ENCODE measurements around the gene ZNF496.
A peak's percentile ranks its signal among the peaks of the same experiment; 100 is the strongest.
"Not testable (repeated sequence)": the region's sequence is repeated elsewhere in the genome, so short reads cannot be mapped to it uniquely, and the experiment has no call there.

The ZNF496 gene

DNA sequence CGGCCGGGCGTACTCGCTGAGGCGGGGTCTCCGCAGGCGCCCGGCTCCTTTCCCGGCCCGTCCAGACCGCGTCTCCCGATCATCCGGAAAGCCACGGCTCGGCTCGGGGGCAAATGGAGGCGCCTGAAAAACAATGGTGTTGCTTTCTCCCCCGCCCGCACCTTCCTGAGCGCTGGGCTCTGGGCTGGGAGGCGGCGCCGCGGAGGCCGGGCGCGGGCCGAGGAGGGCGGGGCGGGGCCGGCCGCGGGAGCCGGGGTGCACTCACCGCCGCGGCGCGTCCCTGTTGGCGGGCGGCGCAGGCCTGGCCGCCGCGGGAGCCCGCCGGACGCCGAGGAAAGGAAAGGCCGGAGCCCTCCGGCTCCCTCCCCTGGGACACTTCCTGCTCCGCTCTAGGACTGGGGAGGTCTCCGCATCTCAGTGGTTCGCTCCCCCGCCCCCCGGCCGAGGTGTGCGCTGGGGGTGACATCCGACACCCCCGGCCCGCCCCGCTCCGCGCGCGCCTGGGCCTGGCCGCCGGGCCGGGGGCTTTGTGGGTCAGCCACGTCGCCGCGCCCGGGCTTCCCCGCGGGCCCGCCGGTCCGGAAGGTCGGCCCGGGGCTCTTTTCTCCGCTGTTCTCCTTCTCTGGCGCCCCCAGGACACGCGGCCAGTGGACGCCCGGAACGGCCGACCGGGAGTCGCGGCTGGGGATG, at the start of gene ZNF496:
Gene ZNF496 (minus strand): TSS at position 343 of the 690 bp plus-strand sequence. CDS start 2,289 bp downstream, outside the sequence.
- Mint-ChIP-seq H3K27ac (peak within 1 kb of the TSS; percentile 79), H3K4me3 (peak within 1 kb of the TSS; percentile 87), H3K27me3 (no peaks in the 10 kb centered on the region), H3K36me3 (ENCODE audit: low read depth) (peaks cover 27% of the 10 kb centered on the region), H3K4me1 (ENCODE audit: low read depth) (peaks cover 34% of the 10 kb centered on the region), H3K9me3 (no peaks in the 10 kb centered on the region)

DNA sequence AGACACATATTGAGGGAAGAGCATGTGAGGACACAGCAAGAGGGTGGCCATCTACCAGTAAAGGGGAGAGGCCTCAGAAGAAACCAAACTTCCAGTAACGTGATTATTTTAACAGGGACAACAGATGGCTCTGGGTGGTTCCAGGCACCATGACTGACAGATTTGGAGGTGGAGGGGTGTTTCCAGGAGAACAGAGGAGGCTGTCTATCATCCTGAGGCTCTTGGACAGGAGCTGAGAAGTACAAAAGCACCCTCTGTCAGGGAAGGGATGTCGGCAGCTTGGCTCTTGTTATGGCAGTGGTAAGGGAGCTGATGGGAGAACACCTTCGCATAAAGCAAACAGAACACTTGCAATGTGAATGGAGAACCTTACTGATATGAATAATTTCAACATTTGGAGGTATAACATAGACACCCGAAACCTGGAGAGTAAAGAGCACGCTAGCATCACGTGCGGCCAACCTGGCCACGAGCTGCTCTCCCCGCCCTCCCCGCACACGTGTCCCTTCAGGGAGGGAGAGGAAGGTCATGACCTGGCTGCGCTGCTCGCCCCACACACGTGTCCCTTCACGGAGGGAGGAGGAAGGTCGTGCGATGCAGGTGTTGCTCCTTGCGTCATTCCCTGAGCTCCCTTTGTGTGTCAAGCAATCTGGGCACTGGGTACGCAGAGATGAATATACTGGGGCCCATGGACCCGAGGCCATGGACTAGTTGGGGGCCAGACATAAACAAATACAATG, 46.8 kb upstream of the ZNF496 start:
- no peaks in the 10 kb centered on the region for H3K36me3 Mint-ChIP-seq (ENCODE audit: low read depth)
- H3K27ac Mint-ChIP-seq, result no peak overlapping the region
- H3K27me3 Mint-ChIP-seq, result peaks cover 4% of the 10 kb centered on the region
- no peak overlapping the region for H3K4me3 Mint-ChIP-seq
- H3K9me3 Mint-ChIP-seq, result peaks cover 4% of the 10 kb centered on the region
- no peaks in the 10 kb centered on the region for H3K4me1 Mint-ChIP-seq (ENCODE audit: low read depth)

DNA sequence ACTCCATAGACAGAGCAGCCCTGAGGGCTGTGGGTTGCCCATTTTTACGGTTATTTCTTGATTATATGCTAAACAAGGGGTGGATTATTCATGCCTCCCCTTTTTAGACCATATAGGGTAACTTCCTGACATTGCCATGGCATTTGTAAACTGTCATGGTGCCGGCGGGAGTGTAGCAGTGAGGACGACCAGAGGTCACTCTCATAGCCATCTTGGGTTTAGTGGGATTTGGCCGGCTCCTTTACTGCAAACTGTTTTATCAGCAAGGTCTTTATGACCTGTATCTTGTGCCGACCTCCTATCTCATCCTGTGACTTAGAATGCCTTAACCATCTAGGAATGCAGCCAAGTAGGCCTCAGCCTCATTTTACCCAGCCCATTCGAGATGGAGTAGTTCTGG, 46.0 kb upstream of the ZNF496 start:
- H3K36me3 Mint-ChIP-seq (ENCODE audit: low read depth); H3K4me1 Mint-ChIP-seq (ENCODE audit: low read depth); H3K27ac Mint-ChIP-seq; H3K4me3 Mint-ChIP-seq; H3K9me3 Mint-ChIP-seq; H3K27me3 Mint-ChIP-seq: not testable (repeated sequence)

DNA sequence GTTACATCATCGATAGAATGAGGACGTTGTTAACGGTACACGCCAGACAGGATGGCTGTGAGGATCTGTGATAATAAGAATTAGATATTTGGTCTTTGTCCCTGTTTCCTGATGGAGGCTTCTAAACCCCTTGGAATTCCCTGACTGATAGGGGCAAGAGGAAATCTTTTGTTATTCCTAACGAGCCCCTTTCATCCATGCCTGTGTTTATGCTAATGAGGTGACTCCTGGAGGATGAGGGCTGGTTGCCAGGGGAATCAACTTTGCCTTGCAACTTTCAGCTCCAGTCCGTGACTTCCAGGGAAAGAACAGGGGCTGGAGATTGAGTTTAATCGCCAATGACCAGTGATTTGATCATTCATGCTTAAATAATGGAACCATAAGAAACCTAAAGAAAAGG, 45.0 kb upstream of the ZNF496 start:
- Mint-ChIP-seq H3K27me3 (peaks cover 7% of the 10 kb centered on the region), H3K9me3 (peaks cover 4% of the 10 kb centered on the region), H3K4me1 (ENCODE audit: low read depth) (peaks cover 3% of the 10 kb centered on the region), H3K4me3 (no peak overlapping the region), H3K27ac (no peak overlapping the region), H3K36me3 (ENCODE audit: low read depth) (no peaks in the 10 kb centered on the region)

DNA sequence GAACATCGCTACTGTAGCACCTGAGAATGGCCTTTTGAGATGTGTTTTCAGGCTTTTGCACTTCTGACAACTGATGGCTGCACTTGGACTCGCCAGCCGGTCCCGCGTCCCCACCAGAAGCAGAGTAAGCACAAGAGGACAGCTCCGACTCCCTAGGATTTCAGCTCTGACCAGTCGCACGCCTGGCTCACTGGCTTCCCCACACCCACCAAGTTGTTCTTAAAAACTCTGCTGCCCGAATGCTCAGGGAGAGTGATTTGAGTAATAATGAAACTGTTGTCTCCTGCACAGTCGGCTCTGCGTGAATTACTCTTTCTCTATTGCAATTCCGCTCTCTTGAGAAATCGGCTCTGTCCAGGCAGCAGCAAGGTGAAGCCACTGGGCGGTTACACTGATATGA, 44.1 kb upstream of the ZNF496 start:
- H3K36me3 Mint-ChIP-seq (ENCODE audit: low read depth), result no peaks in the 10 kb centered on the region
- peaks cover 4% of the 10 kb centered on the region for H3K9me3 Mint-ChIP-seq
- peaks cover 10% of the 10 kb centered on the region for H3K27me3 Mint-ChIP-seq
- H3K4me1 Mint-ChIP-seq (ENCODE audit: low read depth), result peaks cover 3% of the 10 kb centered on the region
- no peak overlapping the region for H3K27ac Mint-ChIP-seq
- no peak overlapping the region for H3K4me3 Mint-ChIP-seq

DNA sequence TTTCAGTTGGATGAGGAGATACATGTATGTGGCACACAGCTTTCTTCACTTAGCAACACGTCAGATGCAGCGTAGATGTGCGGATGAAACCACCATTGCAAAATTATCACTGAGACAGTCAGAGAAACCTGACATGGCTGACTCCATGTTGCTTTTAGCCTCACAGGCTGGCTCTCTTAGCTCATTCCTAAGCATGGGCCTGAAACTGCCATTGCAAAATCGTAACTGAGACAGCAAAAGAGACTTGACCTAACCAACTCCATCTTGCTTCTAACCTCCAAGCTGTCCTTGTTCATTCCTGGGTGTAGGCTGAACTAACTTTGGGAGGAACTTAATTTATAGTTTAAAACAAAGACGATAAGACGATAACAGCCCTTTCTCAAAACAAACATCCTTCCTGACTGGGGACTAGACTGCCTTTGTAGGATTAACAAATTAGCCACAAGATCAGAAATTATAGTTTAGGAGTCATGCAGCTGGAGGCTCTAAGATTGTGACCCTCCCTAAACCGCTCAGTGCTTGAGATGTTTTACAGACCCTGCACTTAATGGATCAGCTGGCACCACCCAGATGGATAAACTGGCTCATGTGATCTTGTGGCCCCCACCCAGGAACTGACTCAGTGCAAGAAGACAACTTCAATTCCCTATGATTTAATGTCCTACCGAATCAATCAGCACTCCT, 43.1 kb upstream of the ZNF496 start:
- not testable (repeated sequence) for H3K27ac Mint-ChIP-seq; H3K4me3 Mint-ChIP-seq; H3K4me1 Mint-ChIP-seq (ENCODE audit: low read depth); H3K27me3 Mint-ChIP-seq; H3K36me3 Mint-ChIP-seq (ENCODE audit: low read depth); H3K9me3 Mint-ChIP-seq

DNA sequence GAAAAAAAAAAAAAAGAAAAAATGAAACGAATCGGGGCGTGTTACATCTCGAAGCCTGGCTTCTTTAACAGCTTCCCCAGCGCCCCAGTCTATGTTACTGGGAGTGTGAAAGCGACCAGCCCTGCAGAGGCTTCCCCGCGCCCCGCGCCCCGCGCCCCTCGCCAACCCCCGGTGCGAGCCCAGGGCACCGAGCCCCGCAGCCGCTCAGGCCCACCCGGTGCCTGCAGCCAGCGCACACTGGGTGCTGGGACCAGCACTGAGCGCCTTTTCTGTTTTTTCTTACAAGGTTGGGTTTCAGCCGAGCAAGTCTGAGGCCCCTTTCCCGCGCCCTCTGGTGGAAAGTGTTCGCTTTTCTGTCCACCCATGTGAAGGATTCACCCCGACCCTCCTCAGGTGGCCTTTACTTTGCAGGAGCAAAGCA, 42.1 kb upstream of the ZNF496 start:
- no peak overlapping the region for H3K27ac Mint-ChIP-seq
- no peak overlapping the region for H3K4me3 Mint-ChIP-seq
- H3K4me1 Mint-ChIP-seq (ENCODE audit: low read depth), result peaks cover 3% of the 10 kb centered on the region
- peaks cover 10% of the 10 kb centered on the region for H3K27me3 Mint-ChIP-seq
- H3K36me3 Mint-ChIP-seq (ENCODE audit: low read depth), result no peaks in the 10 kb centered on the region
- H3K9me3 Mint-ChIP-seq, result no peaks in the 10 kb centered on the region

DNA sequence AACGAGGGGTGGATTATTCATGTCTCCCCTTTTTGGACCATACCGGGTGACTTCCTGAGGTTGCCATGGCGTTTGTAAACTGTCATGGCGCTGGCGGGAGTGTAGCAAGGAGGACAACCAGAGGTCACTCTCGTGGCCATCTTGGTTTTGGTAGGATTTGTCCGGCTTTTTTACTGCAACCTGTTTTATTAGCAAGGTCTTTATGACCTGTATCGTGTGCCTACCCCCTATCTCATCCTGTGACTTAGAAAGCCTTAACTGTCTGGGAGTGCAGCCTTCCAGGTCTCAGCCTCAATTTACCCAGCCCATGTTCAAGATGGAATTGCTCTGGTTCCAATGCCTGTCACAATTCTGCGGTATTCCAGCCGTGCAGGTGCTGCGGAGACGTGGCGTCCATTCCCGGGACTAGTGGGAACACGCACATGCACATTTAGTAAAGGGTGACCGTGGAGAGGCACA, 40.2 kb upstream of the ZNF496 start:
- peaks cover 3% of the 10 kb centered on the region for H3K4me1 Mint-ChIP-seq (ENCODE audit: low read depth)
- no peaks in the 10 kb centered on the region for H3K36me3 Mint-ChIP-seq (ENCODE audit: low read depth)
- no peaks in the 10 kb centered on the region for H3K9me3 Mint-ChIP-seq
- H3K27ac Mint-ChIP-seq, result no peak overlapping the region
- peaks cover 23% of the 10 kb centered on the region for H3K27me3 Mint-ChIP-seq
- H3K4me3 Mint-ChIP-seq, result no peak overlapping the region

DNA sequence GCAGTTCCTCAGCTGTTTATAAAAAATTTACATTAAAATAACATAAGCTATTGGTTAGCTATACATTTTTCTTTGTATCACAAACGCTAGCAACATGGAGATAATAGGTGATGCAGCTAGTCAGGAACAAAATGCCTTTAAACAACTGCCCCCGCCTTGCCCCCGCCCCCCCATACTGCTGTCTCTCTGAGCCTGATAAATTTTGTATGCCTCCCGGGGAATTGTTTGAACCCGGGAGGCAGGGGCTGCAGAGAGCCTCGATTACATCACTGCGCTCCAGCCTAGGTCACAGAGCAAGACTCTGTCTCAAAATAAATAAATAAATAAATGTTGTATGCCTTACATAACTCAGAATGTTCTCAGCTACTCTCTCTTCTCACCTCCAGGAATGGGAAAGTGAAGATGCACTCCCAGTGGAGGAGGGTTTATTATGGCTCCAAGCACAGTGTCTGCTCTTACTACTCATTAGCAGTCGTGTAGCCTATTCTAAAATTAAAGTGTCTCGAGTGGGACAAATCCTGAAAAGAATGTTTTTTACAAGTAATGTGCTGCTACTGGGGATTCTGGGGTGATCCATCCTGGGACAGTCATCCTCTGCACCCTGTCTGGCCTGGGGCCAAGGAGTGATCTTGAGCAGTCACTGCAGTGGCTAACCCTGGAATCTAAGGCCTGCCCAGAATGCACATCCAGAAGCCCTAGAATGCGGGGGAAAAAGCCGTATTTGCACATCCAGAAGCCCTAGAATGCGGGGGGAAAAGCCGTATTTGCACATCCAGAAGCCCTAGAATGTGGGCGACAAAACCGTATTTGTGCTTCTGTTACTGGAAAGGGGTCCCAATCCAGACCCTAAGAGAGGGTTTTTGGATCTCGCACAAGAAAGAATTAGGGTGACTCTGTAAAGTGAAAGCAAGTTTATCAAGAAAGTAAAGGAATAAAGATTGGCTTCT, 39.4 kb upstream of the ZNF496 start:
- no peak overlapping the region for H3K27ac Mint-ChIP-seq
- no peaks in the 10 kb centered on the region for H3K9me3 Mint-ChIP-seq
- H3K4me1 Mint-ChIP-seq (ENCODE audit: low read depth), result peaks cover 3% of the 10 kb centered on the region
- H3K36me3 Mint-ChIP-seq (ENCODE audit: low read depth), result no peaks in the 10 kb centered on the region
- no peak overlapping the region for H3K4me3 Mint-ChIP-seq
- H3K27me3 Mint-ChIP-seq, result peaks cover 24% of the 10 kb centered on the region

DNA sequence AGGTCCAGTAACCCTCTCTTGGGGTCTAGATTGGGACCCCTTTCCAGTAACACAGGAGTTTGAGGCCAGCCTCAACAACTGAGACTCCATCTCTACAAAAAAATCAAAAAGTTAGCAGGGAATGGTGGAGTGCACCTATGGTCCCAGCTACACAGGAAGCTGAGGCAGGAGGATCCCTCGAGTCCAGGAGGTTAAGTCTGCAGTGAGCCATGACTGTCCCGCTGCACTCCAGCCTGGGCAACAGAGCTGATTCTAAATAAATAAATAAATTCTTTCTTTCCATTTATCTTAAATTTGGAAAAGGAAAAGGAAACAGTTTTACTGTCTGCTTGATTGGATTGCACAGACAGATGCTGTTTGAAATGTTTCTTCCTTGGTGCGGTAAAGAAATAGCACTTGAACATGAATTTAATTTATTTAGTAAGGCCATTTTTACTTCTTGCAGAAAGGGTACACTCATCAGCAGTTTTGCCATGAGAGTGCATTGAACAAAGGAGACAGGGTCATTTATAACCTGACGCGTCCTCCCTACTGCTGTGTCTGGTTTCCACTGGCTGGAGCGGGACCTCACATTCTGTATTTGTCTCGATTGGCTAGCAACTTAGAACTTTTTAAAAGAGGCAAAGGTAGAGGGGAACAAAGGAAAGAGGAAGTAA, 37.0 kb upstream of the ZNF496 start:
- Mint-ChIP-seq H3K36me3 (ENCODE audit: low read depth) (no peaks in the 10 kb centered on the region), H3K27me3 (peaks cover 35% of the 10 kb centered on the region), H3K4me3 (no peak overlapping the region), H3K4me1 (ENCODE audit: low read depth) (peaks cover 3% of the 10 kb centered on the region), H3K27ac (no peak overlapping the region), H3K9me3 (peaks cover 3% of the 10 kb centered on the region)

DNA sequence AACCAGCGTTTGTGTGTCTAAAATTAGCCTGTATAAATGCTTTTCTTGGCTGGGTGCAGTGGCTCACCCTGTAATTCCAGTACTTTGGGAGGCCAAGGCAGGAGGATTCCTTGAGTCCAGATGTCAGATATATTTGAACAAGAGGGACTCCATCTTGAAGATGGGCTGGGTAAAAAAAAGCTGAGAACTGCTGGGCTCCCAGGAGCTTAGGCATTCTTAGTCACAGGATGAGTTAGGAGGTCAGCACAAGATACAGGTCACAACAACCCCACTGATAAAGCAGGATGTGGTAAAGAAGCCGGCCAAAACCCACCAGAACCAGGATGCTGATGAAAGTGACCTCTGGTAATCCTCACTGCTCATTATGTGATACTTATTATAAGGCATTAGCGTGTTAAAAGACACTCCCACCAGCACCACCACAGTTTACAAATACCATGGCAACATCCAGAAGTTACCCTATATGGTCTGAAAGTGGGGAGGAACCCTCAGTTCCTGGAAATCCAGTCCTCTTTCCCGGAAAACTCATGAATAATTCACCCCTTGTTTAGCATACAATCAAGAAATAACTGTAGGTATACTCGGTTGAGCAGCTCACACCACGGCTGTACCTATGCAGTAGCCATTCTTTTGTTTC, 36.2 kb upstream of the ZNF496 start:
- Mint-ChIP-seq H3K9me3 (peaks cover 3% of the 10 kb centered on the region), H3K27ac (no peak overlapping the region), H3K4me3 (no peak overlapping the region), H3K27me3 (peaks cover 38% of the 10 kb centered on the region), H3K36me3 (ENCODE audit: low read depth) (no peaks in the 10 kb centered on the region), H3K4me1 (ENCODE audit: low read depth) (peaks cover 3% of the 10 kb centered on the region)

DNA sequence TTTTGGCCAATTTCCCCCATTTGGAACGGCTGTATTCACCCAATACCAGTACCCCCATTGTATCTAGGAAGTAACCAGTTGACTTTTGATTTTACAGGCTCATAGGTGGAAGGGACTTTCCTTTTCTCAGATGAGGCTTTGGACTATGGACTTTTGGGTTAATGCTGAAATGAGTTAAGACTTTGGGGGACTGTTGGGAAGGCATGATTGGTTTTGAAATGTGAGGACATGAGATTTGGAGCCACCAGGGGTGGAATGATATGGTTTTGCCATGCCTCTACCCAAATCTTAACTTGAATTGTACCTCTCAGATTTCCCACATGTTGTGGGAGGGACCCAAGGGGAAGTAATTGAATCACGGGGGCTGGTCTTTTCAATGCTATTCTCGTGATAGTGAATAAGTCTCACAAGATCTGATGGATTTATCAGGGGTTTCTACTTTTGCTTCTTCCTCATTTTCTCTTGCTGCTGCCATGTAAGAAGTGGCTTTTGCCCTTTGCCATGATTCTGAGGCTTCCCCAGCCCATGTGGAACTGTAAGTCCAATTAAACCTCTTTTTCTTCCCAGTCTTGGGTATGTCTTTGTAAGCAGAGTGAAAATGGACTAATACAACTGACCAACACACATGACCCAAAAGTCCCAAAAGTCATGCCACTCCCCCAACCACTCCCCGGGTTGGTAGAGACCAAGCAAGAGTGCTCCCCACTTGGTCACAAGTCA, 35.4 kb upstream of the ZNF496 start:
- H3K4me3 Mint-ChIP-seq, result no peak overlapping the region
- H3K27ac Mint-ChIP-seq, result peak overlapping the region; percentile 49
- no peaks in the 10 kb centered on the region for H3K36me3 Mint-ChIP-seq (ENCODE audit: low read depth)
- H3K4me1 Mint-ChIP-seq (ENCODE audit: low read depth), result no peaks in the 10 kb centered on the region
- H3K27me3 Mint-ChIP-seq, result peaks cover 34% of the 10 kb centered on the region
- H3K9me3 Mint-ChIP-seq, result peaks cover 3% of the 10 kb centered on the region

DNA sequence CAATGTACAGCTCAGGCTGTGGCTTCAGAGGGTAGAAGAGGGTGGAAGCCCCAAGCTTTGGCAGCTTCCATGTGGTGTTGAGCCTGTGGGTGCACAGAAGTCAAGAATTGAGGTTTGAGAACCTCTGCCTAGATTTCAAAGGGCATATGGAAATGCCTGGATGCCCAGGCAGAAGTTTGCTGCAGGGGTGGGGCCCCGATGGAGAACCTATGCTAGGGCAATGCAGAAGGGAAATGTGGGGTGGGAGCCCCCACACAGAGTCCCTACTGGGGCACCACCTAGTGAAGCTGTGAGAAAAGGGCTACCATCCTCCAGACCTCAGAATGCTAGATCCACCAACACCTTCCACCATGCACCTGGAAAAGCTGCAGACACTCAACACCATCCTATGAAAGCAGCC, 34.7 kb upstream of the ZNF496 start:
- H3K36me3 Mint-ChIP-seq (ENCODE audit: low read depth); H3K9me3 Mint-ChIP-seq; H3K27ac Mint-ChIP-seq; H3K4me1 Mint-ChIP-seq (ENCODE audit: low read depth); H3K4me3 Mint-ChIP-seq: not testable (repeated sequence)
- peaks cover 37% of the 10 kb centered on the region for H3K27me3 Mint-ChIP-seq
